ENCODE measurements around the gene TAF4B.
"Not testable (repeated sequence)": the region's sequence is repeated elsewhere in the genome, so short reads cannot be mapped to it uniquely, and the experiment has no call there.

TAF4B gene

GRCh38 chr18:26233208-26233607 lies 7.0 kb downstream of the TAF4B start:
- DNase-seq (ENCODE audit: low read depth in 2 of 2) = no peak

- not testable (repeated sequence) for DNase-seq (ENCODE audit: low read depth in 2 of 2)
Observed at GRCh38 chr18:26237363-26237762, 11.1 kb downstream of the TAF4B start.

- DNase-seq (ENCODE audit: low read depth in 2 of 2) = not testable (repeated sequence)
Observed at GRCh38 chr18:26238718-26239117, 12.5 kb downstream of the TAF4B start.

GRCh38 chr18:26242392-26242791 lies 16.1 kb downstream of the TAF4B start:
- not testable (repeated sequence) for DNase-seq (ENCODE audit: low read depth in 2 of 2)

- DNase-seq (ENCODE audit: low read depth in 2 of 2) = not testable (repeated sequence)
Observed at GRCh38 chr18:26245434-26245833, 19.2 kb downstream of the TAF4B start.

- DNase-seq (ENCODE audit: low read depth in 2 of 2) = no peak
Observed at GRCh38 chr18:26252411-26252810, 26.2 kb downstream of the TAF4B start.

GRCh38 chr18:26254808-26255207 lies 28.6 kb downstream of the TAF4B start:
- DNase-seq (ENCODE audit: low read depth in 2 of 2) = not testable (repeated sequence)

GRCh38 chr18:26255695-26256622 lies 29.7 kb downstream of the TAF4B start:
- no peak for DNase-seq (ENCODE audit: low read depth in 2 of 2)

- no peak for DNase-seq (ENCODE audit: low read depth in 2 of 2)
Observed at GRCh38 chr18:26258711-26259110, 32.5 kb downstream of the TAF4B start.

GRCh38 chr18:26259416-26259815 lies 33.2 kb downstream of the TAF4B start:
- not testable (repeated sequence) for DNase-seq (ENCODE audit: low read depth in 2 of 2)

GRCh38 chr18:26262156-26262555 lies 35.9 kb downstream of the TAF4B start:
- no peak for DNase-seq (ENCODE audit: low read depth in 2 of 2)

GRCh38 chr18:26267357-26267930 lies 41.2 kb downstream of the TAF4B start:
- DNase-seq (ENCODE audit: low read depth in 2 of 2) = no peak

- DNase-seq (ENCODE audit: low read depth in 2 of 2) = no peak
Observed at GRCh38 chr18:26268454-26268853, 42.2 kb downstream of the TAF4B start.

- DNase-seq (ENCODE audit: low read depth in 2 of 2) = no peak
Observed at GRCh38 chr18:26271917-26272549, 45.8 kb downstream of the TAF4B start.

GRCh38 chr18:26277374-26277773 lies 51.1 kb downstream of the TAF4B start:
- no peak for DNase-seq (ENCODE audit: low read depth in 2 of 2)

- DNase-seq (ENCODE audit: low read depth in 2 of 2) = no peak
Observed at GRCh38 chr18:26279428-26279827, 53.2 kb downstream of the TAF4B start.

- no peak for DNase-seq (ENCODE audit: low read depth in 2 of 2)
Observed at GRCh38 chr18:26286008-26286407, 59.8 kb downstream of the TAF4B start.

GRCh38 chr18:26287644-26288043 lies 61.4 kb downstream of the TAF4B start:
- no peak for DNase-seq (ENCODE audit: low read depth in 2 of 2)

- DNase-seq (ENCODE audit: low read depth in 2 of 2) = no peak
Observed at GRCh38 chr18:26290385-26290784, 64.1 kb downstream of the TAF4B start.

GRCh38 chr18:26293982-26294381 lies 67.7 kb downstream of the TAF4B start:
- no peak for DNase-seq (ENCODE audit: low read depth in 2 of 2)

- DNase-seq (ENCODE audit: low read depth in 2 of 2) = no peak
Observed at GRCh38 chr18:26298107-26298506, 71.9 kb downstream of the TAF4B start.

- DNase-seq (ENCODE audit: low read depth in 2 of 2) = no peak
Observed at GRCh38 chr18:26301681-26302080, 75.4 kb downstream of the TAF4B start.

- DNase-seq (ENCODE audit: low read depth in 2 of 2) = not testable (repeated sequence)
Observed at GRCh38 chr18:26303222-26303621, 77.0 kb downstream of the TAF4B start.

All from stimulated activated CD4-positive, alpha-beta T cell treated with anti-CD3 and anti-CD28 coated beads, Interleukin-12 subunit alpha, Interleukin-12 subunit beta, amount 100 ng/mL, for 24 hours (primary cell).